ENCODE results near the gene KCNMB4.

Gene KCNMB4, protein sequence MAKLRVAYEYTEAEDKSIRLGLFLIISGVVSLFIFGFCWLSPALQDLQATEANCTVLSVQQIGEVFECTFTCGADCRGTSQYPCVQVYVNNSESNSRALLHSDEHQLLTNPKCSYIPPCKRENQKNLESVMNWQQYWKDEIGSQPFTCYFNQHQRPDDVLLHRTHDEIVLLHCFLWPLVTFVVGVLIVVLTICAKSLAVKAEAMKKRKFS

DNA sequence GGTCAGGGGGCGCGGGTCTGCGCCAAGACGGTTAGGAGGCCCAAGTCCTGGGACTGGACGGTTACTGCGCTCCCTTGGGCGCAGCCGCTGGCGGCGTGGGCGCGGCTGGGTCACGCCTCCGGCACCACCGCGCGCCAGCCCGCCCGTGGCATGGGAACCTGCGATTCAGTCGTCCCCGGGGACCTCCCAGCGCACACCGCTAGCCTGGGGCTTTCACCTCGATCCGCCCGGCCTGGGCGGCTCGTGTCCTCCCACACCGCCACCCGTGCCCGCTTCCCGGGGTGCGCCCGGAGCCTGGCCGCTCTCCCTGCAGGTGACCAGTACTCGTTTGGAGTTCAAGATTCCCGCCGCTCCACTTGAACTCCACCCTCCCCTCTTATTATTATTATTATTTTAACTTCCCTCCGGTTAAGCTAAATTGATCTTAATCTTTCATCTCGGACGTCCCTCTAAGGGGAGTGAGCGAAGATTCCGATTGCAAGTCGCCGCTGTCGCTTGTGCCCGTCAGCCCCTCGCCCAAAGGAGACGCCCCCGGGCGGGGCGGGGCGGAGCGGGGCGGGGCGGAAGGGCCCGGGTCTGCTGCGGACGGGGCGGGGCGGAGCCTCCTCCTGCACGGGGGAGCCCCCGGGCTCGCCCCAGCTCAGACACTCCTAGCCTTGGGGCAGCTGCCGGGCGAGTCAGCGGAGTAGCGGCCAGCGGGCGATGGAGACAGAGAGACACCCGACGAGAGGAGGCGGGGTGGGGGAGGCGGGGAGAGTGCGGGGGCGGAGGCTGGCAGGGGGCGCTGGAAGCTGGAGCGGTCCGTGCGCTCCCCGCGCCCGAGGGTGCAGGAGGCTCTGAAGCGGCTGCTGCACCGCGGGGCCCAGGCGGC, at the start of gene KCNMB4:
KCNMB4 (plus strand) TSS at position 643 of the 871 bp plus-strand sequence. CDS start 445 bp downstream, outside the sequence.
- DNase-seq, result peak; percentile 91

DNA sequence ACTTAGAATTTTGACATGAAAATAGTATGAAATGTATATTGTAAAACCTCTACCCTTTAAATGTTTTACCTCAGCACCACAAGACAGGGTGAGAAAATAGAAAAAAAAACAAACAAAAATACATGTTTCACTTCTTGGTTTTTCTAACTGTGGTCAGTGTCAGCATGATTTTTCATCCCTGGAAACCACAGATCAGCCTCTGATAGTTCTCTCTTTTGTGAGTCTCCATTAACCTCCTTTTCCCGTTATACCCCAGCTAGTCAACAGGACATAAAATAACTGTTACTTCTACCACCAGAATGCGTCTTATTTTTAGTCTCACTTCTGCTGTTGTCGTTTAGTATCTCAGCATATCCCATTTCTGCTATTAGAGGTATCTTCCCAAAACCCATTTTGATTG, 48.3 kb upstream of the KCNMB4 start:
- no peak for DNase-seq

DNA sequence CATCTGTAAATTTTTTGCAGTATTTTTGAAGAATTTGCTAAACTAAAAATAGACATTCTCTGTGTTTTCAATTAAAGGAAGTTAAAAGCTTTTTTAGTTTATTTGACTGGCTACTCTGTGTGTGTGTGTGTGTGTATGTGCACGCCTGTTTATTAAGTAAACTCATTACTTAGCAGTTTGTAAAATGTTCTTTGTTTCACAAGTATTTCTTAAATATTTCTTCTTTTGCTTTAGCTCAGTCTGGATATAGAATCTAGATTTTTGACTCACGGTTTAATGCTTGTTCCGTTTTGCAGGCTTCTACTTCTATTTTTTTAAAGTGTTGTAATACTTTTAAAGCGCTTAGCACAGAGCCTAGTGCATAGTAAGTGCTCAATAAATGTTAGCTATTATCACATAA, 46.5 kb upstream of the KCNMB4 start:
- DNase-seq, result no peak

DNA sequence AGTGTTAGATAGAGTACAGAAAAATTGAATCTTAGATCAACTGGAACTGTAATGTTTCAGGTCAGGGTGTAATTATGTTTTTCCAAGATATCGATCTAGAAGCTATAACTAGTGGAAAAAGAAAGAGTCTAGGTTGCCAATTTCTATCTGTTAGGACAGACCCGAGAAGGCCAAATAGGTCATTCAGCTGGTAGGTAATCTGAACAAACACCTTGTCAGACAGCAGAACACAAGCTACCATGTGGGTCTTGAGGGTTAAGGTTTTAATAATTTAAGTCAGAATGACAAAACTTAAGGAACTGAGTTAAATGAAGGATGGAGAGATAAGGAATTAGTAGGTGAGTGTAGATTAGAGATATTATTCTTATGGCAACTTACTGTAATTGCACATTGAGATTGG, 44.9 kb upstream of the KCNMB4 start:
- no peak for DNase-seq

DNA sequence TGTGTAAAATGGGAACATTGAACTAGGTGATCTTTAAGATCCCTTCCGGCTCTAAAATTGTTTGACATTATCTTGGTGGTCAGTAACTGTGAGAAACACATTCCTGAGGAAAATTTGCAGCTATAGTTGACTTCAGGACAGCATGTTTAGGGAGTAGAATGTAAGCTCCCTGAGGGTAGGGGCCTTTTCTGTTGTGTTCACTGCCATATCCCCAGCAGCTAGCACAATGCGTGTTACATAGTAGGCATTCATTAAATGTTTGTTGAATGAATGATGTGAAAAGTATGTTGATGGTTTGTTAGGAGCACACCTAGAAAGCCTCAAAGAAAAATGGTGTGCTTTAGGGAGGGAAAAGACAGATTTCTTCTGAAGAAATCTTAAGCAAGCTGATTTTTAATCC, 38.5 kb upstream of the KCNMB4 start:
- no peak for DNase-seq

DNA sequence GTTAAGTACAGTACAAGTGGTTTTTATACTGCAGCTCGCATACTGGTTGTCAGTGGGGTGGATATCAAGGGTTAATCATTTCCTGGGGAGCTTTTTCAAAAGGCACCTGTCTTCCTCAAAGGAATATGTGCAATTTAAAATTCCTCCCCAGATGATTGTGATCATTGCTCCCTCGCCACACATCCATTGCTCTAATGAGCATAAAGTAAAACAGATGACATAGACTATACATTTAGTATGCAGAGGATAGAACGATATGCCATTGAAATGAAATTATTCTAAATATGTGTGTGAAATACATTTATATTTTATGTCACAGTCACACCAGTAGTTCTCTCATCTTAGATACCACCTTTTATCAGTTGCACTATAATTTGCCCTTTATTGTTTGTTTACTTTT, 36.4 kb upstream of the KCNMB4 start:
- no peak for DNase-seq

DNA sequence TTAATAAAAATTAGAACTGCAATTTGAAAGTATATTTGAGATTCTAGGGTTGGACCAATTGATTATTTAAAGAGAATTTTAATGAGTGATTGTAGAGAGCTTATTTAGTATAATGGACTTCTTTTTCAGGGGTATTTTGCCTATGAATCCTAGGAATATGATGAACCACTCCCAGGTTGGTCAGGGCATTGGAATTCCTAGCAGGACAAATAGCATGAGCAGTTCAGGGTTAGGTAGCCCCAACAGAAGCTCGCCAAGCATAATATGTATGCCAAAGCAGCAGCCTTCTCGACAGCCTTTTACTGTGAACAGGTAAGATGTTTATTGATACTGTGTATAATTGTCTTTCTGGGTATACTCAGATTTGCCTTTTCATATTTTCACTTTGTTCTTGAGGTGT, 35.9 kb upstream of the KCNMB4 start:
- DNase-seq, result no peak

DNA sequence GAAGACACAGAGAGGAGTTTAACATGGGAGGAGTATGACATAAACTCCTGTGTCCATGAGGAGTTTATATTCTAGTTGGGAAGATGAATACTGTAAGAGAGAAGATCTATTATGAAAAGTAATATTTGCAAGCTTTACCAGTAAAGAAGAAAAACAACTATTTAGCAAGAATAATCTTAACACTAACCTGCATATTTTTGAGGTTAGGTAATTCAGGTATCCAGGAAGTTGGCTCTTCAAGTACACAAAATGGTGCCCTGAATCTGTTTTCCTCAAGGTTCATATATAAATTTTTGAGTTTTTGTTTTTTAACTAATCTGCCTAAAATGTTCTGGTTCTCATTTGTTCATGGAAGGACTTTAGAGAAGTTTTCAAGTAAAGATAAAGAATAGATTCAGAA, 33.9 kb upstream of the KCNMB4 start:
- no peak for DNase-seq

DNA sequence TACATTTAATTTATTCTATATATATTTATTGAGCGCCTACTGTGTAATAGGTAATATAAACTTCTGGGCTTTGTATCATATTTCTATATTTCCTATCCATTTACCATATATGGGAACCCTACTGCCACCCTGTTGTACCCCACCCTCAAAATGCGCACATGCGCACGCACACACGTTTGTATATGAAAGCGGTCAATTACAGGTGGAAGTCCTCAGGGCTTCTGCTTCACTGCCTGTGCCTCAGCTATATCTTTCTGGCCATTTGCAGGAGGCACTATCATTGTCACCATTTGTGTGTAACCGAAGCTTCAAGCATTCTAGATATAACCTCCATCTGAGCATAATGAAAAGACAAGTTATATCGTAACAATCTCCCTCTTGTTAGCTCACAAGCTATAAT, 31.3 kb upstream of the KCNMB4 start:
- no peak for DNase-seq

DNA sequence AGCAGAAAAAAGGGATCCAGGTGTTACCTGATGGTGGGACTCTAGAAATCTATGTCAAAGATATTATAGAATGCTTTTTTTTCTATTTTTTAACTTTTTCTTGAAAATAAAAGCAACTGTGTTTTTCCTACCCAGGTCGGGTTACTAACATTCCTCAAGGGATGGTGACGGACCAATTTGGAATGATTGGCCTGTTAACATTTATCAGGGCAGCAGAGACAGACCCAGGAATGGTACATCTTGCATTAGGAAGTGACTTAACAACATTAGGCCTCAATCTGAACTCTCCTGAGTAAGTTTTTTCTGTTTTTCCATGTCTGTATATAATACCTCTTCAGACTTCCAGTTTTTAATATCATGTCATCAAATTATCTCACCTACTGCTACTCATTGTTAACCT, 27.6 kb upstream of the KCNMB4 start:
- DNase-seq, result no peak

DNA sequence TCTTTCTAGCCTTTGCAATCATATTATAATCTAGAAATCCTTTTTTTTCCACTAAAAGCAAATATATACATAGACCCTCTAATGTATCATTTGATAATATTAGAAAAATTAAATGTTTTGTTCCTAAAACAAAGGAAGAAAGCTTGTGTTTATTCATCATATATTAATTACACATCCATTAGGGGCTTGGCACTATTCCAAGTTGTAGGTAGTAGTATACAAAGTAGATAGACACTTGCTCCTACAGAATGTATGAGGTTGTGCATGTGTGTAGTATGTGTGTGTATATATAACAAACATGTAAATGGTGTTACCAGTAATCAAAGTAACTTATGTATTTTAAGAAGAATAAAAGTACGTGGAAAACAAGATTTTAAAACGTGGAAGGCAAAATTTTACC, 15.0 kb upstream of the KCNMB4 start:
- no peak for DNase-seq

DNA sequence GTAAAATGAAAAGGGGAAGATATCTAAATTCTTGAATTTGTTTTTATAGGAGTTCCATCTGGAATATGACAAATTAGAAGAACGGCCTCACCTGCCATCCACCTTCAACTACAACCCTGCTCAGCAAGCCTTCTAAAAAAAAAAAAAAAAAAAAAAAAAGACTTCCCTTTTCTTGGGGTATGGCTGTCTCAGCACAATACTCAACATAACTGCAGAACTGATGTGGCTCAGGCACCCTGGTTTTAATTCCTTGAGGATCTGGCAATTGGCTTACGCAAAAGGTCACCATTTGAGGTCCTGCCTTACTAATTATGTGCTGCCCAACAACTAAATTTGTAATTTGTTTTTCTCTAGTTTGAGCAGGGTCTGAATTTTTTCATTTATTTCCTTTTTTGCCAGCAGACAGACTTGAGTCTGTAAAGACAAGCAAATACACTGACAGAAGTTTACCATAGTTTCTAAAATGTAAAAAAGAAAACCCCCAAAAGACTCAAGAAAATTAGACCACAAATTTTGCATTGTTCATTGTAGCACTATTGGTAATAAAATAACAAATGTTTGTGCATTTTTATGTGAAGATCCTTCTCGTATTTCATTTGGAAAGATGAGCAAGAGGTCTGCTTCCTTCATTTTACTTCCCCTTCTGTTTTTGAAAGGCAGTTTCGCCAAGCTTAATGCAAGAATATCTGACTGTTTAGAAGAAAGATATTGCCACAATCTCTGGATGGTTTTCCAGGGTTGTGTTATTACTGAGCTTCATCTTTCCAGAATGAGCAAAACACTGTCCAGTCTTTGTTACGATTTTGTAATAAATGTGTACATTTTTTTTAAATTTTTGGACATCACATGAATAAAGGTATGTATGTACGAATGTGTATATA, 12.1 kb upstream of the KCNMB4 start:
- DNase-seq, result no peak

DNA sequence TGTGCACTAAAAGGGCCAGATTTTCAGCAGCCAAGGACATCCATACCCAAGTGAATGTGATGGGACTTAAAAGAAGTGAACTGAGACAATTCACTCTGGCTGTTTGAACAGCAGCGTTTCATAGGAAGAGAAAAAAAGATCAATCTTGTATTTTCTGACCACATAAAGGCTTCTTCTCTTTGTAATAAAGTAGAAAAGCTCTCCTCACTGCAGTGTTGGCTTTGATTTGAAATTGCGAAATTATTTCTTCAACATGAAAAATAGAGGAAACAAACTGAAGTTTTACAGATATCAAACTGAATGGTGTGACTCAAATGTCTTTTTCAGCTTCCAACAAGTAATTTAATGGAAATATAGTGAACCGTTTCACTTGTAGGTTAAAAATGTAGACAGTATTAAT, 11.3 kb upstream of the KCNMB4 start:
- no peak for DNase-seq

DNA sequence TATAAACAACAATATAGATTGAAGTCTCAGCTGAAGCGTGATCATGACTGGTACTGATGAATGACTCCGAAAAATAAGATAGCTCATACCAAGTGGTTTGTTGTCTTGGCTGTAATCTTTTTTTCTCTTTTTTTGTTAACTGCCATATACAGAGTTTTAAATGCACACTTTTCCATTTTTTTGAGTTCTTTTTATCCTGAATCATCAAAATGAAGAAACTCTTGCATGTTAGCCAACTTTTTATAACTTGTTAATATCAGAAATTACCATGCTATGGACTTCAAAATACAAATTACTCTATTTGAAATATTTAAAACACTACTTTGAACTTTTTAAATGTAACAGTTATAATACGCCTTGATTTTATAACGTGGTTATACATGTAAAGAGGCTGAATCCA, 10.1 kb upstream of the KCNMB4 start:
- DNase-seq, result no peak

DNA sequence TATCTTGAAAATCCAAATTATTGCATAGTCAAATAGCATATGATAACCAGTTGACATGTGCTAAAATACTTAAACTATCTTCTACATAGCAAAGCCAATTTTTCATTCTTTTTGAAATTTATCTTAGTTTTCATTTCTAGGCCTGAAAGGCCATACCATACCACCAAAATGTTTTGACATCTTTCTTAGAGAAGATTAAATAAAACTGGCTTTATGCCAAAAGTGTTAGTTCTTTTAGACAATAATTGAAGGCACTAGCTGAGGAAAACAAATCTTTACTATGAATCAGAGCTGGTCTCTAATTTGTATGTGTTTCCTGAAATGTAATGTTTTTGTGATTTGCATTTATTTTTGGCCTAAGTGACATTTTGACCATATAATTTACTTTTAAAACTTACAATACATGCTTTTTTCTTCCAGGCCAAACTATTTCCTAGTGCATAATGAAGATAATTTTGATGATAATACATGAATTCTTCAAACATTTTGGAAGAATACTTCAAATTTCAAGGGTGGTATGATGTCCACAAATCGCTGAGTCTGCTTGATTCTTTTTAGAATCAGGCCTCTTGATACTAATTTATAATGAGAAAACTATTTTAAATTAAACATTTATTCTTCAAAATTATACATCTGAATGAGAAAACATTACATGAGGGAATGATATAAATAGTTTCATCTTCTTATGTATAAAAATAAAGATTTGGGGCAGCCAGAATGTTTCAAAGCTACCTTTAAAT, 6.5 kb upstream of the KCNMB4 start:
- no peak for DNase-seq

DNA sequence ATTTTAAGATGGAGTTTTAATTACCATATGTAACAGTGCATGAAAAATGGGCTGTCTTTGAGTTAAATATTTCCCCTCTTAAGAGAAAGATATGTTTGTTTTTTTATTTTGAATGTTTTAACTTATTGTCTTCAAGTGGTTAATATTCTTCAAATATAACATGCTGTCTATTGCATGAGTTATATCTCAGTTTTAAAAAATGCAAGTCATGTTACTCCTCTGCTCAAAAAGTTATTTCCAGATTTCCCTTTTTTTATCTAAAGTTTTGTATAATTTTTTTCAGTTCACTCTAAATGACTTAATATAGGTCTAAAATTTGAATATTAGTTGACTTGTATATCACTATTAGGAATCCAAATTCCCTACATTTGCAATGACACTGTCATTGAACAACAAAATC, 5.9 kb upstream of the KCNMB4 start:
- no peak for DNase-seq

DNA sequence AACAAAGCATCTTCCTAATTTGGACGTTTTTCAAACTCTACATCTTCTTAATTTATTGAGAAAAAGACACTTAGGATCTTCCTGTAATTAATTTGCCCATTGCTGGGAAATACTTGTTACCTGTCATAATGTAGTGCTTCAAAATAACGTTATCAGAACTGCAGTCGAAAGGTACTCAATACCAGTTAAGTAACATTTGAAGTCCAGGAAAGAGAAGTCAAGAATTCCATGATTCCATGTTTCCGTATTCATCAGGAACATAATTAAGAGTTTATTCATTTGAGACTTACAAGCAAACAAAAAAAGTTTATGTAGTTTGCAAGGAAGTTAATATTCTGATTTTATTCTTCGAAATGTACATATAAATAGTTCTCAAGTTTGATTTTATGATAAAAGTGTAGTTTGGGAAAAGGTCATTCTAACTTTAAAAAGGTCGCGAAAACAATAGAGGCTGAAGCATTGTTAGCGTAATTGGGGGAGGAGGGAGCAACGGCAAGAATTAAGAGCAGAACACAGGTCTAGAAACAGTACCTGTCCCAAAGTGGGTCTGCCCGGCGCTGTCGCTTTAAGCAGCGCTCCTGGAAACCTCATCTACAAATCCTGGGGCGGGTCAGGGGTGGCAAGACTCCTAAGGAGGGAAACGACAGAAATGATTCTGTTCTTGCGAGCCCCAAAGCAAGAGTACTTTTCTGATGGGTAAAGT, 1.2 kb upstream of the KCNMB4 start:
- no peak for DNase-seq

DNA sequence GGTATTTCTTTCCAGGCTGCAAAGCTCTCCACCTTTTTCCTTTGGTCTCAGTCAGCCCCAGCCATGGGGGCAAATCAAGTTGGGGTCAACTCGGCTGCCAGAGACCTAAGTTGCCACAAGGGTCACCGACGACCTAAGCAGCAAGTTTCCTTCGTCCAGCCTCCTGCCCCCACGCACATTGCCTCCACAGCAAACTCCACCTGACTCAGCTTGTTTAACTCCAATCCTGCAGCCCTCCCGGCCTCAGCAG, 767 bp upstream of the KCNMB4 start:
- DNase-seq, result no peak

DNA sequence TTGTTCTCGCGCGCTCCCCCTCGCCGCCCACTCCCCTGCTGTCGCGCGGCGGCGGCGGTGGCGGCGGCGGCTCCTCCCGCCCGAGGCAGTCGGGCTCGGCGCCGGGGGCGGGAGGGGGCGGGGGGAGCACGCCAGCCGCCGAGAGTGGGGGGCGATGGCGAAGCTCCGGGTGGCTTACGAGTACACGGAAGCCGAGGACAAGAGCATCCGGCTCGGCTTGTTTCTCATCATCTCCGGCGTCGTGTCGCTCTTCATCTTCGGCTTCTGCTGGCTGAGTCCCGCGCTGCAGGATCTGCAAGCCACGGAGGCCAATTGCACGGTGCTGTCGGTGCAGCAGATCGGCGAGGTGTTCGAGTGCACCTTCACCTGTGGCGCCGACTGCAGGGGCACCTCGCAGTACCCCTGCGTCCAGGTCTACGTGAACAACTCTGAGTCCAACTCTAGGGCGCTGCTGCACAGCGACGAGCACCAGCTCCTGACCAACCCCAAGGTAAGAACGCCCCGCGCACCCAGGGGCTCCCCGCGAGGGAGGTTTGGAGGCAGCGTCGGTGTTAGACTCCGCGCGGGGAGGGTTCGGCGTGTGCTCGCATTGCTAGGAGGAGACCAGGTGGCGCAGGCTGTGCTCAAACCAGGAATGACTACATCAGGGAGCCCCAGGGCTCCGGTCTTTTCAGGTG, 629 bp downstream of the KCNMB4 start:
- peak; percentile 84 for DNase-seq

DNA sequence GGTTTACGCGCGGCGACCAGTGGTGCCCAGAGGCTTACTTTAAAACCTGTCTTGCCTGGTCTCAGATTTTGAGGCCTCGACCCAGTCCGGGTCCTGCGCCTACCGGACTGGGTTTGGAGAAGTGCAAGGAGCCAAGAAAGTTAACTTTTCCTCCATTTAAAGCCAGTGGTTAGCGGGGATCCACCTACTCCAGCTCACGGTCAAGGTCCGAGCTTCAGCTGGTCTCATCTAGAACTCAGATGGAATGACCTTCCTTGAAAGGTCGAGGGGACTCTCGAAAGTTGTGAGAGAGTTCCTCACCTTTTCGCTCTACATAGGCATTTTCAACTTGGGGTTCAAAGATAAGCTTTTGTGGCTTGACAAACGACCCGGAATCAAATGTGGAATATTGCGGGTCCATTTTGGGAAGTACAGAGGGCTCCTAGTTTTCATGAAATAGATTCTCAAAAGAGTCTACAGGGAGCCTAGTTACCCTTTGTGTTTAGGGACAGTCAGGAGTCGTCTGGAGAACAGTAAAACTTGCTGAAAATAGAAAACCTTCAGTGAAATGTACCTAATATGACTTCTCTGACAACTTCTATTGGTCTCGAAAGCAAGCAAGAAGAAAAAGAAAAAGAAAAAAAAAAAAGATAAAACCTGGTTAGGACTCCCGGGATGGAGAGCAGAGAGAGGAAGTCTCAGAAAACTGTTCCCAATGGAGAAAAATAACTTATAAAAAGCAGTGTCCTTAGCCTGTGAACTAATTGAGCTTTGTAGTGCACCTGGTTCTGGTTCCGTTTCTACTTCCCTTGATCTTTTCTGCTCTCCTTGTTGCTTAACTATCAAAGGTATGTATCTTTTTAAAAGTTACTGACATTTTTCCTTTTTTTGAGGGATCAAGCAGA, 1.4 kb downstream of the KCNMB4 start:
- no peak for DNase-seq

DNA sequence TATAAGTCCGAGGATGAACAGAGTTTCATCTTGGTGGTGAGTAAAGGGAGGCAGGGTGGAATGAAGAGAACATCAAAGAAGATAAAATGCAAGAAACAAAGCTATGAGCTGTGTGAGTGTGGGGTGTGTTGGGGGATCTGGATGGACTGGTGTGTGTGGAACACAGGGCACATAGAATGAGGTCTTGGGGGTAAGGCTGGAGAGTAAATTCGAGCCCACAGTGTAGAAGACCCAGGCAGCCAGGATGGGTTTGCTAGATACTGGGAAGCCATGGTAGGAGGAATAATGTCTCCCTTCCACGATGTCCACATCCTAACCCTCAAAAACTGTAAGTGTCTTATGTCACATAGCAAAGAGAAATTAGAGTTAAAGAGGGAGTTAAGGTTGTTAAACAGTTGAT, 6.8 kb downstream of the KCNMB4 start:
- no peak for DNase-seq
